ENCODE data around the gene DUS2.
"Not testable (repeated sequence)": the region's sequence is repeated elsewhere in the genome, so short reads cannot be mapped to it uniquely, and the experiment has no call there.

The DUS2 gene

DNA sequence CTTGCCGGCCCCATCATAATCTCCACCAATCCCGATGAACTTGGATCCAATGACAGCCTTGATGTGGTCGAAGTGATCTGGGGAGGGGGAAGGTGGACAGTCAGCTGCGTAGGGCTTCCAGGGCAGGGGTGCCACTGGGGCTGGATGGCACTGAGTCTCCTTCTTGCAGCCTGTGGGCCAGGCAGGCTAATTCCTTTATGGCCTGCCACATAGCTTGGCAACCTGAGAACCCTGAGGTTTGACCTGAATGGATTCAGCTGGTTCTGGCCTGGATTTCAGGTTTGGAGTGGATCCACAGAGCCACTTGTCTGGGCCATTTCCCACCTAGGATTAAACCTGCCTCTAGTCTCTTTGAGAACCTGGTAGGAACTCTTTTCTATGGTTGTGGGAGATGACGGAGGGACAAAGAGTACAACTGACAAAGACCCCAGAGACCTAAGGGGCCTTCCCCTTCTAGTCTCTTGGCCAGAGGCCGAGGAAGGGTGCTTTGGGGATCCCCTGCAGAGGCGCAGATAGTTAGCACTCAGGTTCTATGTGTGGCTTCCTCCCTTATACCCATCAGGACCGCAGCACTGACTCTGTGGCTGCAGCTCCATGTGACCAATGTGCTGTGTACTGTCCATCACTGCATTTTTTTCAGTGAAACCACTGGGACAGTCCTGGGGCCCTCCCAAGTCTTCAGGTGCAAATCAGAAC is 33.6 kb upstream of the DUS2 start:
- no peak overlapping the region for H3K4me3 ChIP-seq (ENCODE audit: low read length)
- H3K36me3 ChIP-seq (ENCODE audit: insufficient read depth, low read length) = no peaks in the 10 kb centered on the region
- H3K27me3 ChIP-seq (ENCODE audit: control insufficient read depth, insufficient read depth, low read length) = no peaks in the 10 kb centered on the region
- H3K9ac ChIP-seq (ENCODE audit: low read depth, low read length) = no peak overlapping the region
- no peak overlapping the region for H3K4me2 ChIP-seq (ENCODE audit: low read length)
- peaks cover 12% of the 10 kb centered on the region for H3K4me1 ChIP-seq (ENCODE audit: control insufficient read depth, insufficient read depth, low read length)
- H3K9me3 ChIP-seq (replicated peaks; ENCODE audit: low read length) = no peaks in the 10 kb centered on the region

DNA sequence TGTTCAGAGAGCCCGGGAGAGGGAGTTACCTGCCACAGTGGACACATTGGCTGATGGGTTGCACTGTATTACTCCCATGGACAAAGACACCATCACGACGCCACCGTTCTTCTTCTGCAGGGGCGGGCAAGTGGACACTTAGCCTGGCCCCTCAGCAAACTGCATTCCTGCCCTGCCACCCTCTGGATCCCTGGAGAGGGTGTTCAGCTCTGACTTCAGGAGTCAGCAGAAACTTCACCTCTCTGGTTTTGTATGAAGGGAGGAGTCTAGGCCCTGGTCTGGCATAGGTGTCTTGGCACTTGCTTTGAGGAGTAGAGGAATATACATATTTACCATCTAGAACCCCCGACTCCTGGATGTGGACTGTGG is 33.1 kb upstream of the DUS2 start:
- Histone ChIP-seq H3K4me3 (ENCODE audit: low read length) (no peak overlapping the region), H3K36me3 (ENCODE audit: insufficient read depth, low read length) (no peaks in the 10 kb centered on the region), H3K4me1 (ENCODE audit: control insufficient read depth, insufficient read depth, low read length) (peaks cover 12% of the 10 kb centered on the region), H3K4me2 (ENCODE audit: low read length) (no peak overlapping the region), H3K9ac (ENCODE audit: low read depth, low read length) (no peak overlapping the region), H3K9me3 (replicated peaks; ENCODE audit: low read length) (no peaks in the 10 kb centered on the region), H3K27me3 (ENCODE audit: control insufficient read depth, insufficient read depth, low read length) (no peaks in the 10 kb centered on the region)

DNA sequence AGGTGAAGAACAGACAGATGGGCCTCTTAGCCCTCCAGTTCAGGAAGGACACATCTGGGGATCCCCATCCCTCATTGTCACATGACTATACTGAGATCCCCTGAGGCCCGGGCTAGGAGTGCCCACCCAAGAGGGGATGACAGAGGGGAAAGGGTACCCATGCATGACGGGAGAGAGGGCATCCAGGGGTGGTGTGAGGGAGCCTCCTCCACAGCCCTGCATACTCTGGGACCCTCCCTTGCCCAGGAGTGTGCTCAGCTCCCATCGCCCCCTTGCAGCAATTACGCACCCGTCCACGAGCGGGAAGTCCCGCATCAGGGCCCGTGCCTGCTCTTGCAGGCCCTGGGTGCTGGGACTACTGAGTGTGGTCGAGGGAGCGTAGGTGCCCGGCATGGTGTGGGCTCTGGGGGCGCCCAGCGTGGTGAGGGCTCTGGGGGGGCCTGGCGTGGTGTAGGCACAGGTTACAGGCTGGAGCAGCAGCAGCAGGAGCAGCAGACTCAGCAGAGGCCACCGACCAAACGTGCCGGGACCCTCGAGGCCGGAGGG is 30.4 kb upstream of the DUS2 start:
- H3K36me3 ChIP-seq (ENCODE audit: insufficient read depth, low read length) = no peaks in the 10 kb centered on the region
- H3K4me1 ChIP-seq (ENCODE audit: control insufficient read depth, insufficient read depth, low read length) = peaks cover 10% of the 10 kb centered on the region
- peak overlapping the region; percentile 87 for H3K4me2 ChIP-seq (ENCODE audit: low read length)
- H3K27me3 ChIP-seq (ENCODE audit: control insufficient read depth, insufficient read depth, low read length) = no peaks in the 10 kb centered on the region
- no peak overlapping the region for H3K9ac ChIP-seq (ENCODE audit: low read depth, low read length)
- no peaks in the 10 kb centered on the region for H3K9me3 ChIP-seq (replicated peaks; ENCODE audit: low read length)
- H3K4me3 ChIP-seq (ENCODE audit: low read length) = peak overlapping the region; percentile 60

DNA sequence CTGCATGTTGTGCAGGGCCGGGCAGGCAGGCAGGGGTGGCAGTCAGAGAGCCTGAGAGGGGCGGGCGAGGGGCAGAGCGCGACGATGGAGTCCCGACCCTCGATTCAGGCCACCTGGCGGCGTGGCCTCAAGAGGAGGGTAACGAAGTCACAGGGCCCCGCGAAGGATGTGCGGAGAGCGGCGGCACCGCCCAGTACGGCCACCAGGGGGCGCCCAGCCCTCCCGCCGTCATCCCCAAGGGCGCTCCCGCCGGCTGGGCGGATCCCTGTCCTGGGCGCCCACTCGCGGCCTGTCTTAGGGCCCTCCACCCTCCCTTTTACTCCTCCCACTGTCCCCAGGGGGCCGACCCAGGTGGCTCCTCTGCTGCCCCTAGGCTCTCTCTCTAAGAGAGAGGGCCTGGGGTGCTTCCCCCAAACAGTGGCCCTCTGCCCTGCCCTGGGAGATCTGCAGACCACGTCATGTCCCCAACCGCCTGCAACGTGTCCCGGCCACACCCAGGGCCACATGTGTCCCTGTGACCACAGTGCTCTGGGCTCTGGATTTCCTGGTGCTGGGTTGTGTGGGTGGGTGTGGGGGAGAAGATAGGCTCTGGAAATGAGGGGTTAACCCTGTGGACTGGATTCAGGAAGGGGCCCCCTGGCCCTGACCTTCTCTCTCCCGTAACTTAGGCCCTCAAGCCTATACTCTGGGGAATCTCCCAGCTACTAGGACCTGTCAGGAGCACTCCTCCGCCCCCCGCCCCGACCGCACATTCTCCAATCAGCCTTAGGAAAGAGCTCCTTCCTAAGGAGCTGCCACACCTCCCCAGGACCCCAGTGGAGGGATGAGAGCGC is 29.7 kb upstream of the DUS2 start:
- H3K4me1 ChIP-seq (ENCODE audit: control insufficient read depth, insufficient read depth, low read length) = peaks cover 9% of the 10 kb centered on the region
- peak overlapping the region; percentile 60 for H3K4me3 ChIP-seq (ENCODE audit: low read length)
- H3K27me3 ChIP-seq (ENCODE audit: control insufficient read depth, insufficient read depth, low read length) = no peaks in the 10 kb centered on the region
- H3K36me3 ChIP-seq (ENCODE audit: insufficient read depth, low read length) = no peaks in the 10 kb centered on the region
- peak overlapping the region; percentile 87 for H3K4me2 ChIP-seq (ENCODE audit: low read length)
- no peaks in the 10 kb centered on the region for H3K9me3 ChIP-seq (replicated peaks; ENCODE audit: low read length)
- peak overlapping the region; percentile 75 for H3K9ac ChIP-seq (ENCODE audit: low read depth, low read length)

DNA sequence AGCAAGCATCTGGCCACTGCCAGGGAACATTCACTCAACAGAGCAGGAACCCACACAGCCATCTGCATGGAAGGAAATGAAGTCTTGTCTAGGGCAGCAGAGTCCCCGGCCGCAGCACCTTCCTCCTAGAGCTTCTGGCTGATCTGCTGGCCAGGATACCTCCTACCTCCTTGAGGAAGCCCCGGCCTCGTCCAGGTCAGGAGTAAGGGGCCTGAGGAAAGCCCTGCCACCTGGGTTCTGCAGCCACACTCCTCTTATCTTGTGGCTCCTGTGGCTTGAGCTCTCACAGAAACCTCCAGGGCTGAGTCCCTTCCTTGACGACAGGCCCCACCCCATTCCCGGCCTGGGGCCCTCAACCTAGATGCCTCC is 29.1 kb upstream of the DUS2 start:
- H3K27me3 ChIP-seq (ENCODE audit: control insufficient read depth, insufficient read depth, low read length); H3K9me3 ChIP-seq (replicated peaks; ENCODE audit: low read length); H3K36me3 ChIP-seq (ENCODE audit: insufficient read depth, low read length); H3K4me3 ChIP-seq (ENCODE audit: low read length); H3K4me2 ChIP-seq (ENCODE audit: low read length); H3K4me1 ChIP-seq (ENCODE audit: control insufficient read depth, insufficient read depth, low read length): not testable (repeated sequence)
- peak overlapping the region; percentile 75 for H3K9ac ChIP-seq (ENCODE audit: low read depth, low read length)

DNA sequence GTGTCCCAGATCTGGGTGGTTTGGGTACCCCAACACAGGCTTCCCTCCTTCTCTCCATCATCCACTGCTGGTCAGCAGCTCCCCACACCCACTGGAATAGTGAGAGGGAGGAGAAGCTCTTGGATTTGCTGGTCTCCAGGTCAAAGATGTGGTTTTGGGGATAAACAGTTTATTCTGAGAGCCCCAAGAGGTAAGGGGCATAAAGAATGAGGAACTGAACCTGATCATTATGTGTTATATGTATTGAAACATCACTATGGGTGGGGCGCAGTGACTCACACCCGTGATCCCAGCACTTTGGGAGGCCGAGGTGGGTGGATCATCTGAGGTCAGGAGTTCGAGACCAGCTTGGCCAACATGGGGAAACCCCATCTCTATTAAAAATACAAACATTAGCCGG is 27.7 kb upstream of the DUS2 start:
- H3K36me3 ChIP-seq (ENCODE audit: insufficient read depth, low read length) = no peaks in the 10 kb centered on the region
- no peak overlapping the region for H3K9ac ChIP-seq (ENCODE audit: low read depth, low read length)
- peaks cover 9% of the 10 kb centered on the region for H3K4me1 ChIP-seq (ENCODE audit: control insufficient read depth, insufficient read depth, low read length)
- peaks cover 7% of the 10 kb centered on the region for H3K27me3 ChIP-seq (ENCODE audit: control insufficient read depth, insufficient read depth, low read length)
- no peaks in the 10 kb centered on the region for H3K9me3 ChIP-seq (replicated peaks; ENCODE audit: low read length)
- H3K4me2 ChIP-seq (ENCODE audit: low read length) = no peak overlapping the region
- H3K4me3 ChIP-seq (ENCODE audit: low read length) = no peak overlapping the region

DNA sequence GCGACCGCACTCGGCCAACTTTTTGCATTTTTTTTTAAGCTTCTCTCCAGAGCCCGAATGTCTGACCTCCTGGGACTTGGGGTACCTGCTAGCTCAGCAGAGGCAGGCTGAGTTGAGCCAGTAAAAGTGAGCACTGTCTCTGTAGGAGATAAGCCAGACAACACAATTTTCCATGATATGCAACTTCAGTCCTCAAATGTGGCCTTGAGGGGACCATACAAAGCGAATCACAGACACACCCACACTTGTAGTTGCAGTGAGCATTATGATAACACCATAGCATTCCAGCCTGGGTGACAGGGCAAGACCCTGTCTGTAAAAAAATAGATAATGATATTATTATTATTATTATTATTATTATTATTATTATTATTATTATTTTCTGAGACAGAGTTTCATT is 26.4 kb upstream of the DUS2 start:
- no peak overlapping the region for H3K9ac ChIP-seq (ENCODE audit: low read depth, low read length)
- no peaks in the 10 kb centered on the region for H3K36me3 ChIP-seq (ENCODE audit: insufficient read depth, low read length)
- no peaks in the 10 kb centered on the region for H3K9me3 ChIP-seq (replicated peaks; ENCODE audit: low read length)
- H3K27me3 ChIP-seq (ENCODE audit: control insufficient read depth, insufficient read depth, low read length) = peaks cover 8% of the 10 kb centered on the region
- H3K4me3 ChIP-seq (ENCODE audit: low read length) = no peak overlapping the region
- no peak overlapping the region for H3K4me2 ChIP-seq (ENCODE audit: low read length)
- peaks cover 9% of the 10 kb centered on the region for H3K4me1 ChIP-seq (ENCODE audit: control insufficient read depth, insufficient read depth, low read length)

DNA sequence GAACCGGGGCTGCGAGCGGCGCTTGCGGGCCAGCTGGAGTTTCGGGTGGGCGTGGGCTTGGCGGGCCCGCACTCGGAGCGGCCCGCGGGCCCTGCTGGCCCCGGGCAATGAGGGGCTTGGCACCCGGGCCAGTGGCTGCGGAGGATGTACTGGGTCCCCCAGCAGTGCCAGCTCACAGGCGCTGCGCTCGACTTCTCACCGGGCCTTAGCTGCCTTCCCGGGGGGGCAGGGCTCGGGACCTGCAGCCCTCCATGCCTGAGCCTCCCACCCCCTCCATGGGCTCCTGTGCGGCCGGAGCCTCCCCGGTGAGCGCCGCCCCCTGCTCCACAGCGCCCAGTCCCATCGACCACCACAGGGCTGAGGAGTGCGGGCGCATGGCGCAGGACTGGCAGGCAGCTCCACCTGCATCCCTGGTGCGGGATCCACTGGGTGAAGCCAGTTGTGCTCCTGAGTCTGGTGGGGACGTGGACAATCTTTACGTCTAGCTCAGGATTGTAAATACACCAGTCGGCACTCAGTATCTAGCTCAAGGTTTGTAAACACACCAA is 24.8 kb upstream of the DUS2 start:
- H3K27me3 ChIP-seq (ENCODE audit: control insufficient read depth, insufficient read depth, low read length); H3K36me3 ChIP-seq (ENCODE audit: insufficient read depth, low read length); H3K4me2 ChIP-seq (ENCODE audit: low read length); H3K9me3 ChIP-seq (replicated peaks; ENCODE audit: low read length); H3K4me3 ChIP-seq (ENCODE audit: low read length); H3K9ac ChIP-seq (ENCODE audit: low read depth, low read length); H3K4me1 ChIP-seq (ENCODE audit: control insufficient read depth, insufficient read depth, low read length): not testable (repeated sequence)

DNA sequence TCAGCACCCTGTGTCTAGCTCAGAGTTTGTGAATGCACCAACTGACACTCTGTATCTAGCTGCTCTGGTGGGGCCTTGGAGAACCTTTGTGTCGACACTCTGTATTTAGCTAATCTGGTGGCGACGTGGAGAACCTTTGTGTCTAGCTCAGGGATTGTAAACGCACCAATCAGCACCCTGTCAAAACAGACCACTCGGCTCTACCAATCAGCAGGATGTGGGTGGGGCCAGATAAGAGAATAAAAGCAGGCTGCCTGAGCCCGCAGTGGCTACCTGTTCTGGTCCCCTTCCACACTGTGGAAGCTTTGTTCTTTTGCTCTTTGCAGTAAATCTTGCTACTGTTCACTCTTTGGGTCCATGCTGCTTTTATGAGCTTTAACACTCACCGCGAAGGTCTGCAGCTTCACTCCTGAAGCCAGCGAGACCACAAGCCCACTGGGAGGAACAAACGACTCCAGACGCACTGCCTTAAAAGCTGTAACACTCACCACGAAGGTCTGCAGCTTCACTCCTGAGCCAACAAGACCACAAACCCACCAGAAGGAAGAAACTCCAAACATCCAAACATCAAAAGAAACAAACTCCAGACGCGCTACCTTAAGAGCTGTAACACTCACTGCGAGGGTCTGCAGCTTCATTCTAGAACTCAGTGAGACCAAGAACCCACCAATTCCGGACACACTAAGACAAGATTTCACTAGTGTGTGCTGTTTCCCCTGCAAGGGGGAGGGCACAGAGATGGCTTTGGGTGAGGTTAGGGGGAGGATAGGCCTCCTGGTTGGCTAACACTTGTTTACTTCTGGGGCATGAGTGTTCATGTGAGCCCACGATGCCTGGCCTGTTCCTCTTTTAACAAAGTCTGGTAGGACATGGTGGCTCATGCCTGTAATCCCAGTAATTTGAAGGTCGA is 24.1 kb upstream of the DUS2 start, which contains the start of gene DPEP2:
TSS of gene DPEP2 (minus strand) at position 706 of the 910 bp plus-strand sequence. CDS start 6,272 bp downstream, outside the sequence.
- not testable (repeated sequence) for H3K27me3 ChIP-seq (ENCODE audit: control insufficient read depth, insufficient read depth, low read length); H3K4me2 ChIP-seq (ENCODE audit: low read length); H3K9me3 ChIP-seq (replicated peaks; ENCODE audit: low read length); H3K36me3 ChIP-seq (ENCODE audit: insufficient read depth, low read length); H3K9ac ChIP-seq (ENCODE audit: low read depth, low read length); H3K4me1 ChIP-seq (ENCODE audit: control insufficient read depth, insufficient read depth, low read length); H3K4me3 ChIP-seq (ENCODE audit: low read length)

DNA sequence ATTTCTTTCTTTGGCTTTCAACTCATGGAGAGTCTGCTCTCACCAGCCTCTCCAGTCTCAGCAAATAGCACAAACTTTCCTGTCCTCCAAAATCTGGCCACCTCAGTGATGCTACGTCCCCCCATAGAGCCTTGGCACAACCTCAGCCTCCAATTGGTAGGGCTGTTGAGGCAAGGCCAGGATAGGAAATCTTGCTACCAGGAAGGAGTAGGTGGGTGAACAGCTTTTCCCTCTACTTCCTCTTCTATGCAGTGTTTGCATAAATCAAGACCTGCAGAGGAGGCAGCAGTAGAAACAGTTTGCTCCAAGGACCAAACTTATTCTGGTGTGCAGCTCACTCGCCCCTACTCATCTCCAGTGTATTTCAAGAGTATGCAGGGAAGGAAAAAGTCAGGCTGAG is 23.1 kb upstream of the DUS2 start:
- H3K4me2 ChIP-seq (ENCODE audit: low read length) = no peak overlapping the region
- no peak overlapping the region for H3K4me3 ChIP-seq (ENCODE audit: low read length)
- peaks cover 8% of the 10 kb centered on the region for H3K27me3 ChIP-seq (ENCODE audit: control insufficient read depth, insufficient read depth, low read length)
- no peaks in the 10 kb centered on the region for H3K36me3 ChIP-seq (ENCODE audit: insufficient read depth, low read length)
- H3K4me1 ChIP-seq (ENCODE audit: control insufficient read depth, insufficient read depth, low read length) = no peaks in the 10 kb centered on the region
- H3K9ac ChIP-seq (ENCODE audit: low read depth, low read length) = no peak overlapping the region
- H3K9me3 ChIP-seq (replicated peaks; ENCODE audit: low read length) = no peaks in the 10 kb centered on the region

DNA sequence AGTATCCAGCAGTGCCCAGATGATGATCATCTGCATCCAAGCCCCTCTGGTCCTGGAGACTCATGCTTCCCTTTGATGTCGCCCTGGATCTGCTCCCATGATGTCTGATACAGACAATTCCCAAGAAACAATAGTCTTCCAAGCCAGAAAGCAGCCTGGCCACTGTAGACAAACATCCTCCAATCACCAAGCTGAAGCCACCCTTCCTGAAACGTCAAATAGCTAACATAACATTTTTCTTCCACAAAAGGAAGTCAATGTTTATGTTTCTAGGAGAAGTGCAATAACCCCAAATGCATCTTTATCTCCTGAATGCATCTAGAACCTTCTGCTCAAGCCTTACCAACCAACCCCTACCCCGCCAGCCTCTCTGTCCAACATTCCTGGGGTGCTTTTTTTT is 22.6 kb upstream of the DUS2 start:
- peaks cover 8% of the 10 kb centered on the region for H3K27me3 ChIP-seq (ENCODE audit: control insufficient read depth, insufficient read depth, low read length)
- no peak overlapping the region for H3K9ac ChIP-seq (ENCODE audit: low read depth, low read length)
- no peaks in the 10 kb centered on the region for H3K4me1 ChIP-seq (ENCODE audit: control insufficient read depth, insufficient read depth, low read length)
- H3K36me3 ChIP-seq (ENCODE audit: insufficient read depth, low read length) = no peaks in the 10 kb centered on the region
- H3K4me3 ChIP-seq (ENCODE audit: low read length) = no peak overlapping the region
- H3K9me3 ChIP-seq (replicated peaks; ENCODE audit: low read length) = no peaks in the 10 kb centered on the region
- no peak overlapping the region for H3K4me2 ChIP-seq (ENCODE audit: low read length)
